ENCODE results near the gene ACOXL. TPM values are rescaled to one million over a fixed set of nuclear protein-coding genes. Genes with fewer than 3 reads are reported as not detected.

Gene ACOXL
- total and polyA plus RNA-seq, 2 of the 8 experiments (the other 6 are each of a cell fraction or from before 2014, with no cell fraction given), result 11.4 to 20.6 TPM

DNA sequence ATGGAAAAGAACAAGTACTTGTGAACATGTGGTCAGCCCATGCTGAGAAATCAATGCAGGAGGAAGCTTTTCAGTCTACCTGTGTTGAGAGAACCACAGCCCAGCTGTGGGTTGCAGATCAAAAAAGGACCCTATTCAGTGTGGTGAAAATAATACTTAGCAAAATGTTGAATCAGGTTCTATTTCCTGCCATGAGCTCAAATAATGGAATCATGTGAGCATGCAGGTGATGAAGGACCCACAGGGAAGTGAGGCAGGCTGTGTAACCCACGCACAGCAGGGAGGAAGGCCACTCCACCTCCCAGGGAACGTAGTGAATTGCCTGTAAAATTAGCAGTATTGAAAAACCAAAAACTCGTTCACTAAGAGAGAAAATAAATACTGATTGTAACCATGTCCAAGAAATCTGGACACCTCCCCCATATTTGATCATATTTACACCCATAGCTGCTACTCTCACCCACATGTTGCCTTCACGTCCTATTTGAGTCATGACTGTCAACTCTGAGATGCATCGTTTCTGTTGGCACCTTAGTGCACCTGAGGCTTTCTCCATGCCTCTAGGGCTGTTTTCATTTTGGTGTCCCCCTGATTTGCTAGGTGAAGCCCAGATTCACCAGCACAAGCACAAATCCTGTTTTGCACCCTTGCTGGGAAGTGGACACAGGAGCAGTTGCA is 367.9 kb downstream of the ACOXL start:
- Histone ChIP-seq H2AK5ac (ENCODE audit: low read depth, low read length) (no peak overlapping the region), H2BK12ac (ENCODE audit: low read depth, low read length) (no peak overlapping the region), H4K8ac (ENCODE audit: extremely low read depth, insufficient read depth, low read length) (no peak overlapping the region), H2BK5ac (ENCODE audit: low read depth, low read length) (no peak overlapping the region), H3K4me1 (replicated peaks in 1 of 4; ENCODE audit: control insufficient read depth in 3 of 4, insufficient read depth in 4 of 4, low read length in 3 of 4) (no peaks in the 10 kb centered on the region), H2BK20ac (ENCODE audit: low read length) (no peak overlapping the region), H3K27ac (ENCODE audit: low read depth, low read length) (no peak overlapping the region), H2BK120ac (replicated peaks; ENCODE audit: low read depth, low read length) (no peak overlapping the region), H2AFZ (ENCODE audit: low read length) (no peak overlapping the region), H4K5ac (ENCODE audit: insufficient read length, low read depth, low read length) (no peak overlapping the region), H3K4me2 (ENCODE audit: insufficient read depth in 1 of 2, low read depth in 2 of 2, low read length in 2 of 2) (no peak overlapping the region), H3K9ac (replicated peaks in 1 of 4; ENCODE audit: extremely low read depth in 1 of 4, low read depth in 3 of 4, low read length in 3 of 4) (no peak overlapping the region), H3K23me2 (ENCODE audit: low read depth, low read length) (no peaks in the 10 kb centered on the region), H3K4me3 (ENCODE audit: extremely low read depth in 1 of 4, insufficient read depth in 2 of 4, low read depth in 3 of 4, low read length in 4 of 4) (no peak overlapping the region), H3K36me3 (ENCODE audit: control insufficient read depth in 2 of 4, insufficient read depth in 4 of 4, low read length in 3 of 4) (no peaks in the 10 kb centered on the region), H3K27me3 (replicated peaks in 1 of 4; ENCODE audit: control insufficient read depth in 3 of 4, extremely low read depth in 1 of 4, insufficient read depth in 3 of 4, low read length in 3 of 4) (no peaks in the 10 kb centered on the region), H3K9me3 (ENCODE audit: insufficient read depth in 2 of 2, low read depth in 1 of 2, low read length in 1 of 2) (no peaks in the 10 kb centered on the region), H4K91ac (replicated peaks; ENCODE audit: insufficient read length, low read length) (peak overlapping the region; percentile 17), H3K56ac (replicated peaks; ENCODE audit: insufficient read length, low read depth, low read length) (no peak overlapping the region), H2BK15ac (ENCODE audit: low read length) (no peak overlapping the region), H3K14ac (ENCODE audit: insufficient read length) (no peak overlapping the region), H3K18ac (ENCODE audit: extremely low read depth, low read length) (no peak overlapping the region), H3K79me2 (ENCODE audit: control insufficient read depth in 1 of 2, insufficient read depth in 2 of 2, low read length in 2 of 2) (no peaks in the 10 kb centered on the region), H4K20me1 (replicated peaks in 1 of 2; ENCODE audit: control insufficient read depth in 1 of 2, insufficient read depth in 2 of 2, low read length in 2 of 2) (no peaks in the 10 kb centered on the region), H3K79me1 (ENCODE audit: low read depth, low read length) (no peaks in the 10 kb centered on the region), H3K23ac (ENCODE audit: insufficient read length) (no peak overlapping the region), H3K4ac (replicated peaks; ENCODE audit: insufficient read length, low read depth, low read length) (no peak overlapping the region)
- no peak for FAIRE-seq
- CTCF ChIA-PET (ENCODE audit: partially characterized antibody), result interaction anchor here (1.2 to 1.3 kb wide), 2 partner anchors 16 to 17 kb away, joined by 4 to 5 read pairs; no protein-coding TSS in a partner anchor
- 85% methylated on average over 5 of the region's 5 CpGs; no CpG with 5 or more reads in 1 of the 2 experiments for WGBS, 2 experiments (ENCODE audit: extremely low coverage in 1 of 2, insufficient coverage in 1 of 2, insufficient read length in 1 of 2, insufficient replicate concordance in 2 of 2, low coverage in 1 of 2, low lambda C conversion rate in 2 of 2, missing lambda C conversion rate in 1 of 2)
- no peak for TF ChIP-seq TAF7 (optimal IDR thresholded peaks at IDR 0.05; ENCODE audit: borderline replicate concordance, low read depth, low read length)
- no peak for TF ChIP-seq NRF1 (IDR thresholded peaks at IDR 0.05; ENCODE audit: low read depth, low read length)
- no peak for TF ChIP-seq CHD2 (IDR thresholded peaks at IDR 0.05; ENCODE audit: low read length)
- no peak for TF ChIP-seq YY1 (IDR thresholded peaks at IDR 0.05; ENCODE audit: low read depth, low read length)
- TF ChIP-seq POLR2AphosphoS5 (IDR thresholded peaks at IDR 0.05; ENCODE audit: low read depth, low read length), result no peak
- no peak for TF ChIP-seq JUN (IDR thresholded peaks at IDR 0.05; ENCODE audit: low read depth, low read length)
- no peak for TF ChIP-seq SAP30 (IDR thresholded peaks at IDR 0.05; ENCODE audit: insufficient read depth, insufficient replicate concordance, low read length)
- TF ChIP-seq, protein P1, sequence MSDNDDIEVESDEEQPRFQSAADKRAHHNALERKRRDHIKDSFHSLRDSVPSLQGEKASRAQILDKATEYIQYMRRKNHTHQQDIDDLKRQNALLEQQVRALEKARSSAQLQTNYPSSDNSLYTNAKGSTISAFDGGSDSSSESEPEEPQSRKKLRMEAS (IDR thresholded peaks at IDR 0.05), result no peak
- no peak for TF ChIP-seq EP300 (IDR thresholded peaks at IDR 0.05; ENCODE audit: borderline replicate concordance in 1 of 2, low read depth in 2 of 2, low read length in 2 of 2)
- TF ChIP-seq, protein P2, sequence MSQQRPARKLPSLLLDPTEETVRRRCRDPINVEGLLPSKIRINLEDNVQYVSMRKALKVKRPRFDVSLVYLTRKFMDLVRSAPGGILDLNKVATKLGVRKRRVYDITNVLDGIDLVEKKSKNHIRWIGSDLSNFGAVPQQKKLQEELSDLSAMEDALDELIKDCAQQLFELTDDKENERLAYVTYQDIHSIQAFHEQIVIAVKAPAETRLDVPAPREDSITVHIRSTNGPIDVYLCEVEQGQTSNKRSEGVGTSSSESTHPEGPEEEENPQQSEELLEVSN (IDR thresholded peaks at IDR 0.05), result no peak
- no peak for TF ChIP-seq RFX5 (IDR thresholded peaks at IDR 0.05; ENCODE audit: borderline replicate concordance, low read depth, low read length)
- no peak for DNase-seq (ENCODE audit: low read depth in 1 of 2, low spot score in 2 of 2)
- POLR2A ChIA-PET (ENCODE audit: partially characterized antibody), result no interaction called here
